Ectodermal cell (in vitro differentiated cells): ENCODE measurements around the gene KISS1R. TPM values are rescaled to one million over a fixed set of nuclear protein-coding genes. Genes with fewer than 3 reads are reported as not detected.

Source experiments
- H3K27ac ChIP-seq: 2 replicates; pipeline ENCODE4 v1.7.0; 2013; ENCODE audit warnings: mild to moderate bottlenecking, low read depth, low read length; ENCODE audit not compliant: insufficient read depth, poor library complexity, severe bottlenecking
- H3K27me3 ChIP-seq: 2 replicates; pipeline ENCODE4 v1.7.0; 2013; ENCODE audit warnings: mild to moderate bottlenecking, low read length; ENCODE audit not compliant: insufficient read depth, control insufficient read depth, poor library complexity, severe bottlenecking
- H3K36me3 ChIP-seq: one replicate; pipeline ENCODE4 v1.7.0; 2013; ENCODE audit warnings: low read length; ENCODE audit not compliant: control insufficient read depth, insufficient read depth
- H3K4me1 ChIP-seq: one replicate; pipeline ENCODE4 v1.7.0; 2013; ENCODE audit warnings: low read length; ENCODE audit not compliant: control insufficient read depth, insufficient read depth
- H3K4me3 ChIP-seq: 2 replicates; pipeline ENCODE4 v1.7.0; 2013; ENCODE audit warnings: low read depth, low read length, control low read depth; ENCODE audit not compliant: insufficient read depth
- H3K9me3 ChIP-seq: 2 replicates; pipeline ENCODE4 v1.7.0; 2013; ENCODE audit warnings: mild to moderate bottlenecking, low read length, moderate library complexity; ENCODE audit not compliant: control insufficient read depth
- WGBS, 2 experiments: methylation state at CpG; one replicate each; pipeline ENCODE4 v1.1.7; 2013; ENCODE audit warnings: missing lambda C conversion rate in 2 of 2; 5-methylcytosine and 5-hydroxymethylcytosine counted together
- polyA plus RNA-seq, 4 experiments: library from polyadenylated mRNA; stranded (reverse); fragments of 50-300 nt; gene quantifications; one replicate each; pipeline ENCODE4 v1.2.3, GENCODE V29; 2013

Gene KISS1R
- polyA plus RNA-seq (2013, experiment 1 of 4) = 0.96 TPM
- polyA plus RNA-seq (2013, experiment 2 of 4) = 0.20 TPM
- 1.1 TPM for polyA plus RNA-seq (2013, experiment 3 of 4)
- polyA plus RNA-seq (2013, experiment 4 of 4) = 0.73 TPM

DNA sequence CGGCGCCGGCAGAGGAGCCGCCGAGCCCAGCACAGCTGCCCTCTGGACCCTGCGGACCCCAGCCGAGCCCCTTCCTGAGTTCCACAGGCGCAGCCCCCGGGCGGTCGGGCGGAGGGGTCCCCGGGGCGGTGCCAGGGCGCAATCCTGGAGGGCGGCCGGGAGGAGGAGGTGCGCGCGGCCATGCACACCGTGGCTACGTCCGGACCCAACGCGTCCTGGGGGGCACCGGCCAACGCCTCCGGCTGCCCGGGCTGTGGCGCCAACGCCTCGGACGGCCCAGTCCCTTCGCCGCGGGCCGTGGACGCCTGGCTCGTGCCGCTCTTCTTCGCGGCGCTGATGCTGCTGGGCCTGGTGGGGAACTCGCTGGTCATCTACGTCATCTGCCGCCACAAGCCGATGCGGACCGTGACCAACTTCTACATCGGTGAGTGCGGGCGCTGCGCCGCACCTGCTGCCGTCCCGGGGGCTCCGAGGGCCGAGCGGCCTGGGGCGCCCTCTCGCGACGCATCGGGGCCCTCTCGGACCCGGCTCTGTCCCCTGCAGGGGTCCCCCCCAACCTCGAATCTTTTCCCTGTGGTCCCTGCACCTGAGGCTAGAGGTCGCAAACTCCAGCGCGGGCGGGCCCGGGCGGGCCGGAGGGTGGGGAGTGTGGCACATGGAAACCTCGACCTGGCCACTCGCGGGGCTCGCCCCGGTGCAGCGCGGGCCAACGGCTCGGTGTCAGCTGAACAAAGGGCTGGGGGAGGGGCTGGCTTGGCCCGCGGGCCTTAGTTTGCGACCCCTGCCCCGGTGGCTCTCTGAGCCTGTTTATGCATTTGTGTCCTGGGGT, at the start of gene KISS1R:
KISS1R (plus strand) TSS at position 11 of the 829 bp plus-strand sequence; CDS start at position 181, 170 bp downstream.
- Histone ChIP-seq H3K27ac (no peak within 1 kb of the TSS), H3K4me1 (peaks cover 19% of the 10 kb centered on the region), H3K27me3 (peaks cover 65% of the 10 kb centered on the region), H3K36me3 (no peaks in the 10 kb centered on the region), H3K4me3 (peak within 1 kb of the TSS; percentile 25), H3K9me3 (no peaks in the 10 kb centered on the region)
- WGBS, 2 experiments = 0 to 1% methylated on average over 87 of the region's 87 CpGs

DNA sequence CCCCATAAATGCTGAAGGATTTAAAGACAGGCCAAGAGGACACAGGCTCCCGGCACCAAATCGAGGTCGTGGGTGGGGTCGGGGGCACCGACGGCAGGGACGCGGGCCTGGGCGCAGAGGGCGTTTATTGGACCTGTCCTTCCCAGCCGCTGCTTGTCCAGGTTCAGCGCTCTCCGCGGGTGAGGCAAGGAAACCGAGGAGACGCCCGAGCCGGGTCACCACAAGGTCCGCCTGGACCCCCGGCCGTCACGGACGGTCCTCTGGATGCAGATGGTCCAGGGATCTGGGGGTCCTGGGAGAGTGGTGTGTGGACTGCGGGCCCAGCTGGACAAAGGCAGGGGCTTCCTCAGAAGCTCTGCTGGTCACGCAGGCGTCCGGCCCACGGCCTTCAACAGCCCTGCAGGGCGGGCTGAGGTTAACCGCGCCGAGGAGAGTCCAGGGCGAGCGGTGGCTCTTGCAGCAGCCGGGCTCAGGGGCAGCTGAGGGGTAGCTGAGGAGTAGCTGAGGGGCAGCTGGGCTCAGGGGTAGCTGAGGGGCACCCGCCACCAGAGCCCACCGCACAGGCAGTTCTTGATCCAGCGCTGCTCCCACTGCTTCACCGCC, 49.2 kb upstream of the KISS1R start:
- 93 to 94% methylated on average over 39 of the region's 39 CpGs for WGBS, 2 experiments
- no peak overlapping the region for H3K27ac ChIP-seq

DNA sequence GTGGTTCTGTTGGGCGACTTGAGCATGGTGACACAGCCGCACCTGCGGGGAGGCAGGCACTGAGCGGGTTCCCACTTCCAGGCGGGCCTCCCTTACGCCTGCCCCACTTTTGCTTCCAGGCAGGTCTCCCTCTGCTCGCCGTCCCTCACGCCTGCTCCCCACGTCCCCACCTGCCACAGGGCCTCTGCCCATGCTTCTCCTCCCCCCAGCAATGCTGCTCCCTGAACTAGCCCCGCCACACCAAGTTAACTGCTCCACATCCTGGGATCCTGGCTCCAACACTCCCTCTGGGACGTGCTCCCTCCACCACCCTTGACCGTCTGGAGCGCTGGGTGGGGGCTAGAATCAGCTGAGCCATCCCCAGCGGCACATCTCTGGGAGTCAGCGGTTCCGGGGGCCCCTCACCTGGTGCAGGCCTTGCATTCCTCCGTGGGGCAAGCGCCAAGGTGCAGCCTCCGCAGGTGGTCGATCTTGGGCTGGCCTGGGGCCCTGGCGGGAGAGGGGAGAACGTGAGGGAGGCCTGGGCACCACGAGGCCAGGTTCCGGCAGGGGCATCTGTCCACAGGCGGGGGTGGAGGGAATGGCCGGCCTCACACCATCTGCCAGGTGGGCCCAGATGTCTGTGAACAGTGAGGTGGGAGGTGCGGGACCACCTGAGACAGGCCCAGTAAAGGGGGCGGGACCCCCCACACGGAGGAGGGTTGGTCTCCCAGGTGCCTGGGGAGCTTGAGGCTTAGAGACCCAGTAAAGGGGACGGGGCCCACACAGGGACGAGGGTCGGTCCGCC, 48.5 kb upstream of the KISS1R start:
- Histone ChIP-seq H3K27ac (no peak overlapping the region), H3K27me3 (no peaks in the 10 kb centered on the region), H3K9me3 (no peaks in the 10 kb centered on the region), H3K4me1 (peaks cover 8% of the 10 kb centered on the region), H3K36me3 (peaks cover 17% of the 10 kb centered on the region), H3K4me3 (no peak overlapping the region)
- WGBS, 2 experiments = 90 to 91% methylated on average over 34 of the region's 34 CpGs

More for the DNA sequence above, 49.2 kb upstream of the KISS1R start:
- Histone ChIP-seq H3K4me1 (peaks cover 8% of the 10 kb centered on the region), H3K4me3 (no peak overlapping the region), H3K36me3 (peaks cover 17% of the 10 kb centered on the region), H3K27me3 (peaks cover 6% of the 10 kb centered on the region), H3K9me3 (no peaks in the 10 kb centered on the region)

DNA sequence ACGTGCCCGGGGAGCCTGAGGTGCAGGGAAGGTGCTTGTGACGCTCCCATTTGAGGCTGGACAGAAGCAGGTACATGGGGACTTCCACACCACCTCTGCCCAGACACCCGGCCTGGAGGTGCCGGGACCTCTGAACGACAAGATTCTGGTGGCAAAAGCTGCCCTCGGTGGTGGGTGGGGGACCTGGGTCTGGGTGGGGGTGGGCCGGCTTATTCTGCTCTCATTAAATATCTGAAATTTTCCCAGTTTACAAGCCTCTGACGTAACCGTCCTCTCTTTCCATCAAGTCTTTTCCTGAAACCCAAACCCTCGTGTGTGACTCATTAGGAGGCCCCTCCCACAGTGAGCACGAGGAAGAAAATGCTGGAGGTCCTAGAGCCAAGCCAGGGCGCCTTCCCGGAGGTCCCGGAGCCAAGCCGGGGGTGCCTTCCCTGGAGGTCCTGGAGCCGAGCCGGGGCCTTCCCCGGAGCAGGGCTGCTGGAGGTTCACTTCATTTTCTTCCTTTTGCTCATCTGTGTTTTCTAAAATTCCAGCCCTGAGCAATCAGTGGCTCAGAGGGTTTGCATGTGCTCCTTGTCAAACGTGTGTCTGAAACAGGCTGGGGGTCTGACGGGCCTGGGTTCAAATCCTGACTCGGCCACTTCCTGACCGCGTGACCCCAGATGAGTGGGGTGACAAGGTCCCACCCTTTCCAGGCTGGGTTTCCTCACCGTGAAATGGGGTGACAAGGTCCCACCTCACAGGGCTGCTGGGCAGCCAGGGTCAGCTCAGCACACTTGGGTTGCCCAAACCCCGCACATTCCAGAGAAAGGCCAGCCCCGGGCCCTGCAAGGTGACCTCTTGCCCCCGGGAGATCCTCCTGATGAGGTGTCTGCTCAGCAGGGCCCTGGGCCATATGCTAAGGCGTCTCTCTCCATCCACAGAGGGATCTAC, 47.6 kb upstream of the KISS1R start:
- peaks cover 20% of the 10 kb centered on the region for H3K36me3 ChIP-seq
- no peak overlapping the region for H3K4me3 ChIP-seq
- H3K9me3 ChIP-seq = no peaks in the 10 kb centered on the region
- no peak overlapping the region for H3K27ac ChIP-seq
- 88 to 89% methylated on average over 29 of the region's 29 CpGs for WGBS, 2 experiments
- H3K27me3 ChIP-seq = no peaks in the 10 kb centered on the region
- H3K4me1 ChIP-seq = peaks cover 8% of the 10 kb centered on the region

DNA sequence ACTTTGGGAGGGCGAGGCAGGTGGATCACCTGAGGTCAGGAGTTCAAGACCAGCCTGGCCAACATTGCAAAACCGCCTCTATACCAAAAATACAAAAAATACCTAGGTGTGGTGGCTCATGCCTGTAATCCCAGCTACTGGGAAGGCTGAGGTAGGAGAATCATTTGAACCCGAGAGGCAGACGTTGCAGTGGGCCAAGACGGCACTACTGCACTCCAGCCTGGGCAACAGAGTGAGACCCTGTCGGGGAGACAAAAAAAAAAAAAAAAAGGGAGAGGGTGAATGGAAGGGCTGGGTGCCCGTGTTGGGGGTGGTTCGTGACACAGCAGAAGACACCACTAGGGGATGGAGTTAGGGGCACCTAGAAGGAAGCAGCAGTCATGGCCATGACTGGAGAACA, 46.8 kb upstream of the KISS1R start:
- Histone ChIP-seq H3K9me3 (no peaks in the 10 kb centered on the region), H3K27me3 (no peaks in the 10 kb centered on the region), H3K36me3 (peaks cover 23% of the 10 kb centered on the region), H3K4me3 (no peak overlapping the region), H3K27ac (no peak overlapping the region), H3K4me1 (peaks cover 8% of the 10 kb centered on the region)
- WGBS, 2 experiments = 92 to 93% methylated on average over 8 of the region's 8 CpGs

DNA sequence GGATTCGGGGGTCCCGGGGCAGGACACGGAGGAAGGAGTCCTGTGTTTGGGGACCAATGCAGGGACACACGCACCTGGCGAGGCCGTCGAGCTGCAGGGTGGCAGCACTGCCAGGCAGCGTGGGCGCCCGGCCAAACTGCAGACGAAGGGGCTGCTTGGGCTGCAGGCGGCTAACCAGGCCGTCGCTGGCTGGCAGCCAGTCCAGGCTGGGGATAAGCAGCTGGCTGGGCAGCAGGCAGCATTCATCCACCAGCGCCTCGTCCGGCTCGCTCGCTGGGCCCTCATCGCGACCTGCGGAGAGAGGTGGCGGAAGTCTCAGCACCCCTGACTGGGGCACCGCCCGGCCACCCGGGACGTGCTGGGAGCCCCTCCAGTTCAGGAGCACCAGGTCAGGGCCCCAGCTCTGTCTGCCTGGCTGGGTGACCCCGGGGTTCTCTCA, 46.2 kb upstream of the KISS1R start:
- H3K9me3 ChIP-seq = no peaks in the 10 kb centered on the region
- H3K4me1 ChIP-seq = peaks cover 8% of the 10 kb centered on the region
- WGBS, 2 experiments = 87 to 90% methylated on average over 28 of the region's 28 CpGs
- no peaks in the 10 kb centered on the region for H3K27me3 ChIP-seq
- no peak overlapping the region for H3K4me3 ChIP-seq
- H3K27ac ChIP-seq = no peak overlapping the region
- H3K36me3 ChIP-seq = peaks cover 29% of the 10 kb centered on the region

DNA sequence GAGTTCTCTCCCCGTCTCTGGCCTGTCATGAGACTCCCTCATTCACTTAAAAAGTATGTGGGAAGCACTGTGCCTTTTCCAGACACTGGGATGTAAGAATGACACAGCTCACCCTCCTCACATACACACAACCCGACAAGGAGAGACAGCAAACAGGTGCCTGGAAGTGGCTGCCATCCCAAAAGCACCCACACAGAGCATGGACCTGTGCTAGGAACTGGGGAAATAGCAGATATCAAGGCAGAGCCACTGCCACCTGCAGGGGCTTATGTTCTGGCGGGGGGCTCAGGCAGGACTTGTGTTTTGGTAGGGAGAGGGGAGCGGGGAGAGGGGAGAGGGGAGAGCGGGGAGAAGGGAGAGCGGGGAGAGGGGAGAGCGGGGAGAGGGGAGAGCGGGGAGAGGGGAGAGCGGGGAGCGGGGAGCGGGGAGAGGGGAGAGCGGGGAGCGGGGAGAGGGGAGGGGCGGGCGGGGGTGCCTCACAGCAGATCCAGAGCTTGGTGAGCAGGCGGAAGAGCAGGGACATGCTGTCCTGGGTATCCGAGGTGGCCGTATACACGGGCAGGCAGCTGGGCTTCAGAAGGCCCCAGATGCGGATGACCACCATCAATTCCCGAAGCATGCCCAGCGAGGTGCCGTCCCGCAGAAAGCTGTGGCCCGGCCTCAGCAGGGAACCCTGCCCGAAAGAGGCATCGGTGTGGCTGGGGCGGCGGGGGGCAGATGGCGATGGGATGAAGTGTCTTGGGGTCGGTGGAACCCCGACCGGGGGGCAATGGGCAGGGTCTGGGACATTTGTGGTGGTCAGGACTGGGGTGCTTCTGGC, 45.5 kb upstream of the KISS1R start:
- 49 to 52% methylated on average over 23 of the region's 33 CpGs for WGBS, 2 experiments
- Histone ChIP-seq H3K27me3 (no peaks in the 10 kb centered on the region), H3K4me3 (peak overlapping the region; percentile 16), H3K4me1 (peaks cover 8% of the 10 kb centered on the region), H3K36me3 (peaks cover 29% of the 10 kb centered on the region), H3K9me3 (no peaks in the 10 kb centered on the region), H3K27ac (peak overlapping the region; percentile 41)

DNA sequence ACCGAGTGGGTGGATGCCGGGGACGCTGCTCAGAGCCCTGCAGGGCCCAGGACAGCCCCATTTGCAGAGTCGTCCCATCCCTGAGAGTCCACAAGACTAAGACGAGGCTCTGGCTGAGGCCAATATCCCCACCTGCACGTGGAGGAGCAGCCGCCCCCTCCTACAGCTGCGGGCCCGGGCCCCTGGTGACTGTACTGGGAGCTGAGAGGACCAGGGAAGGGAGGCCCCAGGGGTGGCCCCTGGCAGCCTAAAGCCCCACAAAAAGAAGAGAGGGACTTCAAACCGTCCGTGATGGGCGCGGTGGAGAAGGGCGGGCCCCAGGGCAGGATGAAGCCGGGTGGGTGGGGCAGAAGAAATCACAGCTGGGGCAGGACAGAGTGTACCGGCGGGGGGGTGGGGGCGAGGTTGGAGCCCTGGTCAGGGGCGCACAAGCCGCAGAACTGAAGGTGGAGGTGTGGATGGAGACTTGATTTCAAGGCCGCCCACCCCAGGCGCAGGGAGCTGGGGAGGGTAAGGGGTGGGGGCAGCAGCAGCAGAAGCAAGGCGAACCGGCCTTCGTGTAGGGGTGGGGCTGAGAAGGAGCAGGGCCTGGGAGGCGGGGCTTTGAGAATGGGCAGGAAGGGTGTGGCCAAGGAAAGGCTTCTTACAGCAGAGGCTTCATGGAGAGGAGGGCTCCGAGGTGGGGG, 44.7 kb upstream of the KISS1R start:
- no peaks in the 10 kb centered on the region for H3K27me3 ChIP-seq
- WGBS, 2 experiments = 42 to 43% methylated on average over 27 of the region's 27 CpGs
- H3K9me3 ChIP-seq = no peaks in the 10 kb centered on the region
- H3K27ac ChIP-seq = peak overlapping the region; percentile 41
- peaks cover 4% of the 10 kb centered on the region for H3K4me1 ChIP-seq
- peak overlapping the region; percentile 16 for H3K4me3 ChIP-seq
- H3K36me3 ChIP-seq = peaks cover 29% of the 10 kb centered on the region
